ENCODE measurements around the gene TCF21. TPM values are rescaled to one million over a fixed set of nuclear protein-coding genes. Genes with fewer than 3 reads are reported as not detected.

Gene TCF21
- 0.81 and 2.1 TPM in 2 replicates for total RNA-seq

DNA sequence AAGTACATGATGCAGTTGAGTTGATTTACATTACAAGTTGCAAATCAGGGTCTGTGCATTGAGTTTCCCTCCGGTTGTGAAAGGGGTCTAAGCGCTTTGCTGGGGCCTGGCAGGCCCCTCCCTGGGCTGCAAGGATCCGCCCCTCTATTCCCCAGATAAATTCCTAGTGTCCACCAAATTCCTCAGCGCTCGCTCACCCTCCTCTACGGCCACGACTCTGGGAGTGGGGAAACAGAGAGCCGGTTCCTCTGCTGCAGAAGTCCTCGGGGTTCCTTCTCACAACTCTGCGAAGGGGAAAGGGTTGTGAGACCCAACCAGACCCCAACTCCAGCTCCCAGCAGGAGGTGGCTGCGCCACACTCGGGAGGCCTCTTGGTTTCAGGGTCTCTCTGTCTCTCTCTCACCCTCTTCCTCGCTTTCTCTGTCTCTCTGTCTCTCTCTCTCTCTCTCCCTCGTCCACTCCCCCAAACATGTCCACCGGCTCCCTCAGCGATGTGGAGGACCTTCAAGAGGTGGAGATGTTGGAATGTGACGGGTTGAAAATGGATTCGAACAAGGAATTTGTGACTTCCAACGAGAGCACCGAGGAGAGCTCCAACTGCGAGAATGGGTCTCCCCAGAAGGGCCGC, at the start of gene TCF21:
TCF21 (plus strand) TSS at position 185 of the 628 bp plus-strand sequence; CDS start at position 470, 285 bp downstream.

Other genes starting within 250 kb of the TCF21 start
- gene TBPL1, start 64.1 kb downstream of the TCF21 start, total RNA-seq, result 18.4 and 26.9 TPM in 2 replicates
- gene SLC2A12, start 163.5 kb downstream of the TCF21 start, total RNA-seq, result 5.8 and 13.8 TPM in 2 replicates